Activated T-cell treated with anti-CD3 and anti-CD28 coated beads, Interleukin-2, amount 50 U/mL, for 4 hours (primary cell): ENCODE results near the gene HADHA. TPM values are rescaled to one million over a fixed set of nuclear protein-coding genes. Genes with fewer than 3 reads are reported as not detected.

Experiments
- ATAC-seq, 2 donors: fragments of 200-7000 bp; cut with Tn5 transposase; one replicate each; pipeline ENCODE4 v1.10.0; 2021
- DNase-seq: peaks from one replicate; pipeline ENCODE4 v3.0.0-alpha.2; 2020
- H3K27me3 Mint-ChIP-seq: one replicate; pipeline ENCODE4 v1.8.0; 2021; ENCODE audit warnings: low read depth, mixed read lengths
- H3K36me3 Mint-ChIP-seq: one replicate; pipeline ENCODE4 v1.8.0; 2022; ENCODE audit warnings: mixed read lengths; ENCODE audit not compliant: insufficient read depth
- H3K4me1 Mint-ChIP-seq: one replicate; pipeline ENCODE4 v1.8.0; 2021; ENCODE audit warnings: low read depth, mixed read lengths
- H3K4me3 Mint-ChIP-seq: one replicate; pipeline ENCODE4 v1.8.0; 2021; ENCODE audit warnings: mild to moderate bottlenecking, moderate library complexity, mixed read lengths
- H3K9me3 Mint-ChIP-seq: one replicate; pipeline ENCODE4 v1.8.0; 2021; ENCODE audit warnings: mixed read lengths
- total RNA-seq, 3 donors: library from RNA; stranded (reverse); gene quantifications; one replicate each; pipeline ENCODE4 v1.2.1, GENCODE V29; 2021

Gene HADHA
- total RNA-seq = 10 to 100 TPM; 85.9 to 94.9 (median 87.7) TPM

DNA sequence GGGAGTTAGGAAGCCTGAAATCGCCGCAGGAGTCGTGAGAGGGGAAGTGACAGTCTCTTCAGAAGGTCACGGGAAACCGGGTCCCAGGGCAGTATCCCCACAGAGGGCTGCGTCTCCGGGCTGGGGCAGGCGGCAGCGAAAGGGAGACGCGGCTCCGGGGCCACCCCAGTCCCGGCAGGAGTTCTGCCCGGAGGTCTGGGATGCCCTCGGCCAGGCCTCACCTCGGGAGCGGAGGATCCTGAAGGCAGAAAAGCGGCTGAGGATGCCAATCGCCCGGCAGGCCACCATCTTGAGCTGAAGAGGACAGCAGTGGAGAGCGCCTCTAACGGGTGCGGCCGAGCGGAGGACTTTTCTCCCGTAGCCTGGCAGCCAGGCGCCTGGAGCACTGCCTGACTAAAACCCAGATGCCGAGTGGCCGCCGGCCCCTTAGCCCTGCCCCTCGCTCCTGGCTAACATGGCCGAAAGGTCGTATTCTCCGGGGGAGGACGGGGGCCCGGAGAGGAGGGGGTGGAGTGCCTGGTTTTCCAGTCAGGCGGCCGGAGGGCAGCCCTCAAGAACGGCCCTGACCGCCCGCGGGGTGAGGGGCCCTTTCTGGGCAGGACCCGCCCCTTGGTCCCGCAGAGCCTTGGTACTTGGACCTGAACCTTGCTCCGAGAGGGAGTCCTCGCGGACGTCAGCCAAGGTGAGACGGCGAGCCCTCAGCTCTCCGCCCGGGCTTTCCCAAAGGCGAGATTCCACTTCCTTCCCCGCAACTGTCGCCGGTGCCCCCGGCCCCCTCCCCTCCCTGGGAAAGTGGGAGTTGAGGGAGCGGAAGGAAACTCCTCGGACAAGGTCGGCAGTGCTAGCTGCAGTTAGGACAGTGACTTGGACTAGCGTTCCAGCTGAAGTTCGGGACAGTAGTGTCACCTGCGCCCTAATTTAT is at the start of gene HADHA, which contains the start of gene HADHB:
TSS of gene HADHA (minus strand) at position 324 of the 922 bp plus-strand sequence. CDS start at position 288, 36 bp downstream.
TSS of gene HADHB (plus strand) at position 631 of the 922 bp plus-strand sequence. CDS start 9,316 bp downstream, outside the sequence.
- DNase-seq (peak; percentile 75), ATAC-seq (peak; percentile 87 to 90)
- H3K36me3 Mint-ChIP-seq = peaks cover 5% of the 10 kb centered on the region
- H3K9me3 Mint-ChIP-seq = no peaks in the 10 kb centered on the region
- no peaks in the 10 kb centered on the region for H3K27me3 Mint-ChIP-seq
- peaks cover 57% of the 10 kb centered on the region for H3K4me1 Mint-ChIP-seq
- peak within 1 kb of the TSS; percentile 98 for H3K4me3 Mint-ChIP-seq

- no peak for ATAC-seq
- Mint-ChIP-seq H3K4me1 (no peaks in the 10 kb centered on the region), H3K36me3 (no peaks in the 10 kb centered on the region), H3K9me3 (no peaks in the 10 kb centered on the region), H3K27me3 (no peaks in the 10 kb centered on the region), H3K4me3 (no peak overlapping the region)
- DNase-seq = no peak
These were observed 48.2 kb upstream of the HADHA start for GRCh38 chr2:26292646-26293045.

DNA sequence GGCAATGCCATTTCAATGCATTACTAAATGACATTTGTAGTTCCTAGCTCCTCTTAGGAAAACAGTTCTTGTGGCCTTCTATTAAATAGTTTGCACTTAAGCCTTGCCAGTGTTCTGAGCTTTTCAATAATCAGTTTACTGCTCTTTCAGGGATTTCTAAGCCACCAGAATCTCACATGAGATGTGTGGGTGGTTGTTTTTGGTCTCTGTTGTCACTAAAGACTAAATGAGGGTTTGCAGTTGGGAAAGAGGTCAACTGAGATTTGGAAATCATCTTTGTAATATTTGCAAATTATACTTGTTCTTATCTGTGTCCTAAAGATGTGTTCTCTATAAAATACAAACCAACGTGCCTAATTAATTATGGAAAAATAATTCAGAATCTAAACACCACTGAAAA is 45.6 kb upstream of the HADHA start:
- H3K27me3 Mint-ChIP-seq = no peaks in the 10 kb centered on the region
- peaks cover 7% of the 10 kb centered on the region for H3K36me3 Mint-ChIP-seq
- no peaks in the 10 kb centered on the region for H3K9me3 Mint-ChIP-seq
- ATAC-seq = no peak
- H3K4me3 Mint-ChIP-seq = no peak overlapping the region
- DNase-seq = no peak
- no peaks in the 10 kb centered on the region for H3K4me1 Mint-ChIP-seq

DNA sequence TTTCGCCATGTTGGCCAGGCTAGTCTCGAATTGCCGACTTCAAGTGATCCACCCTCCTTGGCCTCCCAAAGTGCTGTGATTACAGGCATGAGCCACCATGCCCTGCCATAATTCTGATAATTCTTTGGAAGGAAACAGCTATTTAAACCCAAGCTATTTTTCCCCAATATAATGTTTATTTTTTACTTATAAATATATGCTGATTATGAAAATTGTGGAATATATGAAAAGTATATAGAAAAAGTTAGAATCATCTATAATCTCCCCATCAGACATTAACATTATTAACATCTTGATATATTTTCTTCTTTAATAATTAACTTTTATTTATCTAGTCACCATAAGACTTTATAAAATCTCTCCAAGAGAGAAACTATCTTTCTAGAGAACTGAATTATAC is 41.5 kb upstream of the HADHA start:
- H3K36me3 Mint-ChIP-seq = peaks cover 29% of the 10 kb centered on the region
- H3K4me3 Mint-ChIP-seq = no peak overlapping the region
- ATAC-seq (no peak), DNase-seq (no peak)
- no peaks in the 10 kb centered on the region for H3K9me3 Mint-ChIP-seq
- no peaks in the 10 kb centered on the region for H3K4me1 Mint-ChIP-seq
- no peaks in the 10 kb centered on the region for H3K27me3 Mint-ChIP-seq

- Mint-ChIP-seq H3K4me3 (no peak overlapping the region), H3K4me1 (no peaks in the 10 kb centered on the region), H3K9me3 (no peaks in the 10 kb centered on the region), H3K27me3 (no peaks in the 10 kb centered on the region), H3K36me3 (peaks cover 37% of the 10 kb centered on the region)
- DNase-seq (no peak), ATAC-seq (no peak)
These were observed 39.7 kb upstream of the HADHA start for GRCh38 chr2:26284132-26284531.

- no peaks in the 10 kb centered on the region for H3K4me1 Mint-ChIP-seq
- no peaks in the 10 kb centered on the region for H3K27me3 Mint-ChIP-seq
- peaks cover 43% of the 10 kb centered on the region for H3K36me3 Mint-ChIP-seq
- H3K4me3 Mint-ChIP-seq = no peak overlapping the region
- no peaks in the 10 kb centered on the region for H3K9me3 Mint-ChIP-seq
- ATAC-seq (no peak), DNase-seq (no peak)
These were observed 39.2 kb upstream of the HADHA start for GRCh38 chr2:26283606-26284005.

- Mint-ChIP-seq H3K4me3 (no peak overlapping the region), H3K27me3 (no peaks in the 10 kb centered on the region), H3K9me3 (no peaks in the 10 kb centered on the region), H3K36me3 (peaks cover 49% of the 10 kb centered on the region), H3K4me1 (no peaks in the 10 kb centered on the region)
- ATAC-seq = no peak
- no peak for DNase-seq
These were observed 36.8 kb upstream of the HADHA start for GRCh38 chr2:26281226-26281625.

- ATAC-seq (no peak), DNase-seq (no peak)
- peaks cover 49% of the 10 kb centered on the region for H3K36me3 Mint-ChIP-seq
- no peaks in the 10 kb centered on the region for H3K4me1 Mint-ChIP-seq
- no peak overlapping the region for H3K4me3 Mint-ChIP-seq
- H3K9me3 Mint-ChIP-seq = no peaks in the 10 kb centered on the region
- no peaks in the 10 kb centered on the region for H3K27me3 Mint-ChIP-seq
These were observed 35.5 kb upstream of the HADHA start for GRCh38 chr2:26279886-26280285.

- Mint-ChIP-seq H3K27me3 (no peaks in the 10 kb centered on the region), H3K36me3 (peaks cover 40% of the 10 kb centered on the region), H3K9me3 (no peaks in the 10 kb centered on the region), H3K4me3 (no peak overlapping the region), H3K4me1 (no peaks in the 10 kb centered on the region)
- ATAC-seq (no peak), DNase-seq (no peak)
These were observed 32.2 kb upstream of the HADHA start for GRCh38 chr2:26276484-26277227.

- H3K36me3 Mint-ChIP-seq = peaks cover 25% of the 10 kb centered on the region
- DNase-seq = no peak
- no peak overlapping the region for H3K4me3 Mint-ChIP-seq
- H3K9me3 Mint-ChIP-seq = no peaks in the 10 kb centered on the region
- peaks cover 9% of the 10 kb centered on the region for H3K4me1 Mint-ChIP-seq
- no peaks in the 10 kb centered on the region for H3K27me3 Mint-ChIP-seq
- ATAC-seq = no peak
These were observed 29.7 kb upstream of the HADHA start for GRCh38 chr2:26274058-26274613.

DNA sequence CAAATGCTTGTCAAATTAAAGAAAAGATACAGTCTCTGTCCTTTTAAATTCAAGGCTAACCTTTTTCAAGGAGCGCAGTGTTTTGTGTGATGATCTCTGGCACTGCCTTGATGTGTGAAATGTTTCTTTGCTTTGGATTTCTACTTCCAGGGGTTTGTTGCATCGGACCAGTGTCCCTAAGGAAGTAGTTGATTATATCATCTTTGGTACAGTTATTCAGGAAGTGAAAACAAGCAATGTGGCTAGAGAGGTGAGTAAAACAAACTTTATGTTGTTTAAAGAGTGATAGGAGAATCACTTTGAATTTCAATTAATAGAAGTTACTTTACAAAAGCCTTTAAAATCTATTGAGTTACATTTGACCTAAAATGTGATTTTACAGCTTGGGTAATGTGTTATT is 29.1 kb upstream of the HADHA start:
- ATAC-seq = no peak
- H3K4me3 Mint-ChIP-seq = no peak overlapping the region
- H3K27me3 Mint-ChIP-seq = no peaks in the 10 kb centered on the region
- H3K4me1 Mint-ChIP-seq = peaks cover 9% of the 10 kb centered on the region
- no peaks in the 10 kb centered on the region for H3K9me3 Mint-ChIP-seq
- DNase-seq = no peak
- H3K36me3 Mint-ChIP-seq = peaks cover 20% of the 10 kb centered on the region

DNA sequence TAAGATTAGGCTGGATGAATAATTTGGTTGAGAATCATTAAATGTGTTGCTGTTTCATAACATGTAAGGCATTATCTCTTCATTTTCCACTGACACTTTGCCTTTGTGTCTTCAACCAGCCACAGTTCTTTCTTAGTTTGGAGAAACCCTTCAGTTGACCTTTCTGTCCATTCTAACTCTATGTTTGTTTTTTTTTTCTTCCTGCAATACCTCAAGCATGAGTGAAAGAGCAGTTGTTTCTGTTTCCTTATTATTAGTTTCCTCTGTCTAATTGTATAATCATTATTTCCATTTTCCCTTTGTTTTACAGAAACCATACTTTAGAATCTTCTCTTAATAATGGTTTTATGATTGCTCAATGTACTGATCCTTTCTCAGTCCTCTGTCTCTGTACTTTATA is 25.9 kb upstream of the HADHA start:
- Mint-ChIP-seq H3K36me3 (peaks cover 22% of the 10 kb centered on the region), H3K4me3 (no peak overlapping the region), H3K4me1 (peaks cover 9% of the 10 kb centered on the region), H3K9me3 (no peaks in the 10 kb centered on the region), H3K27me3 (no peaks in the 10 kb centered on the region)
- DNase-seq = no peak
- ATAC-seq = no peak

- Mint-ChIP-seq H3K4me1 (peaks cover 9% of the 10 kb centered on the region), H3K4me3 (no peak overlapping the region), H3K9me3 (no peaks in the 10 kb centered on the region), H3K36me3 (peaks cover 19% of the 10 kb centered on the region), H3K27me3 (no peaks in the 10 kb centered on the region)
- DNase-seq = no peak
- ATAC-seq = no peak
These were observed 25.2 kb upstream of the HADHA start for GRCh38 chr2:26269571-26270158.
